UCSD-AML1 (cell line): ENCODE measurements around the gene PGLYRP1.

Experiments used
- DNase-seq: peaks from one replicate; lab custom pipeline; 2025; ENCODE audit not compliant: unreplicated experiment; lab: John Stamatoyannopoulos, UW

Gene PGLYRP1

GRCh38 chr19:45971260-45971902 is 51.5 kb downstream of the PGLYRP1 start:
- no peak for DNase-seq

GRCh38 chr19:45969676-45970075 is 53.2 kb downstream of the PGLYRP1 start:
- no peak for DNase-seq
